NCI-H345 (cell line): ENCODE measurements around the gene CHN1.
A peak's percentile ranks its signal among the peaks of the same experiment; 100 is the strongest.

ENCODE experiments used
- DNase-seq: peaks from one replicate; lab custom pipeline; 2025; lab: John Stamatoyannopoulos, UW

The CHN1 gene

GRCh38 chr2:175004980-175005732, at the start of gene CHN1:
Gene CHN1 (minus strand): TSS chr2:175005381. CDS start chr2:175004912, 469 bp downstream.
- DNase-seq: peak; percentile 88

DNA sequence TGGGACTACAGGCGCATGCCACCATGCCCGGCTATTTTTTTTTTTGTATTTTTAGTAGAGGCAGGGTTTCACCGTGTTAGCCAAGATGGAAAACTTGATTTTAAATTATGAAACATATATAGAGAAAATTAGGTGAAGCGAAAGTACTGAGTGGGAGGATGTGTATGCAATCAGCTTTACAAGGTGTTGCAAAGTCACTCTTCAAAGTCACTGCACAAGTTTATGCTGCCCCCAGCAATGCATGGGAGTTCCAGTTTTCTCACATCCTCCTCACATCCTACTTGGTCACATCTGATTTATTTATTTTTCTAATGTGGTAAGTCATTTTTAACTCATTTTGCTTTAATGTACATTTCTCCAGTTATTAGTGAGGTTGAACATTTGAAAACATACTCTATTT, 49.2 kb upstream of the CHN1 start:
- no peak for DNase-seq

- DNase-seq: no peak
Observed at GRCh38 chr2:175049661-175050060, 44.5 kb upstream of the CHN1 start.

DNA sequence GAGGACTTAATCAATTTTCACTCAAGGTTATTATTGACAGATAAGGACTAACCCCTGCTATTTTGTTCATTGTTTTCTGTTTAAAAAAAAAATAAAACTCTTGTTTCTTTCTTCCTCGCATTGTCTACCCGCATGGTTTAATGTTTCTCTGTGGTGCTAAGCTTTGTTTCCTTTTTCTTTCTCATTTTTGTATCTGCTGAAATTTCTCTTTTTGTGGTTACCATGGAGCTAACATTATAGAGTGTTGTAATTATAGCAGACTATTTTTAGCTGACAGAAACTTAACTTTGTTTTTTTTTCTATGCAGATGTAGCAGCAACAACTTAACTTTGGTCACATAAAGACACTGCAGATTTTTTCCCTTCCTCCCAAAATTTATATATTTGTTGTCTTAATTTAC, 43.1 kb upstream of the CHN1 start:
- no peak for DNase-seq

DNA sequence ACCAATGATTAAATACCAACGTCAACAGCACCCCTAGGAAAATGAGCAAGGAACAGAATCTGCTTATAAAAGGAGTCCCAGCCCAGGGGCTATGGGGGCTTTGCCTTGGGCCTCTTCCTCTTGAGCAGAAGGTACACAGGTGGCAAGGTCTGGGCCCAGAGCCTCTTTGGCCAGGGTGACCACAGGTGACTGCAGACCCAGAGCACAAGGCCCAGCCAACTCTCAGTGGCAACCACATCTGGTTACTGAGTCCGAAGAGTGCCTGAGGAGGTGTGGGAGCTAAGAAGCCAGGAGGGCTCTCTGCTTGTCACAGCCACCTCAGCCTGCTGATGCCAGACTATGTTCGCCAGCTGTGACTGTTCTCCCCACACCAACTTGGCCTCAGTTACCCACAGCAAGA, 34.3 kb upstream of the CHN1 start:
- no peak for DNase-seq

DNA sequence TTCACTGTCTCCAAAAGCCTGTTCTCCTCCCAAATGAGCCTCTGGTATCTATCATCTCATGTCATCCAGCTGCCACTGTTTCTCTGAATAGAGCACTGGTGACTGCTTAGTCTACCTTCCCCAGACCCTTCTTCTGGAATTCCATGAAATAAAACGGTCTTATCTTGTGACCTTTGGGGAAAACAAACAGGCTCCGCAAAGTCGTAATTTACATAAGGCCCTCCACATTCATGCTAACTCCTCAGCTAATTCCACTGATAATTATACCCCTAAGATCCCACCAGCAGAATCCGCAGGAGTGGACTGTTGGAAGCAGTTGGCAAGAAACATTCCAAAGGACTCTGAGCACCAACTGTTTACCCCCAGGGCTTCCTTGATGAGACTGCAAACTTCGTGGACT, 33.9 kb upstream of the CHN1 start:
- DNase-seq: no peak

DNA sequence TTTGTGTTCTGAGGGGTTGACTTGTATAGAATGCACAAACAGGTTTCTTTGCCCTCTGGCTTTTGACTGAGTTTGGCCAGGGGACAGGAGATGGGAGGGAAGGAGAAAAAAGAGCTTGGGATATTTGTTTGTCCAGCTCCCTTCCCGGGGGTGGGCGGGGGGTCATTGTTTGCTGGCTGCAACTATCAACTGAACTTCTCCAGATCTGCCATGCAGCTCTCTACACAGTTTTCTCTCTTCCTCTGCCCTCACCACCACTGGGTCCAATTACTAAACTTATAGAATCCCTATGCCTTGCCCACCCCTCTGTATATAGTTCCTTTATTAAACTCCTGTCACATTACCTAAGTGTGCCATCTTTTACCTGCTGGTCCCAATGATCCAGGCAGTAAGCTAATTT, 32.8 kb upstream of the CHN1 start:
- no peak for DNase-seq

GRCh38 chr2:175036582-175037018, 31.4 kb upstream of the CHN1 start:
- DNase-seq: peak; percentile 3

DNA sequence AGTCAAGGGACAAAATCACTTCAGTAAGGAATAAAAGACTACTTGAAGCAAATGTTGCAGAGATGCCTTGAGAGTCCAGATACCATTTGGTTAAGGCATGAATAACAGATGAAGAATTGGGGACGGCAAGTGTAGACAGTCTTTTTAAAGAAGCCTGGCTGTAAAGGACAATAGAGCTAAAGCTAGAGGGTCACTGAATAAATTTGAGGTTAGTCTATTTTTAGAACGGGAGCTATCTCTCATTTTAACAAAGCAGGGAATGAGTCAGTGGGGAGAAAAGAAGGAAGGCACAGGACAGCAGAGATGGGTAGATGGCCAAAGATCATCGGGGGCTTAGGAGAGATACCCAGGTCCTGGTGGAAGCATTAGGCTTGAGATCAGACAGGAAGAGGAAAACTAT, 30.6 kb upstream of the CHN1 start:
- DNase-seq: no peak

GRCh38 chr2:175034716-175035115, 29.5 kb upstream of the CHN1 start:
- no peak for DNase-seq

- peak; percentile 48 for DNase-seq
Observed at GRCh38 chr2:175030380-175031271, 25.4 kb upstream of the CHN1 start.

DNA sequence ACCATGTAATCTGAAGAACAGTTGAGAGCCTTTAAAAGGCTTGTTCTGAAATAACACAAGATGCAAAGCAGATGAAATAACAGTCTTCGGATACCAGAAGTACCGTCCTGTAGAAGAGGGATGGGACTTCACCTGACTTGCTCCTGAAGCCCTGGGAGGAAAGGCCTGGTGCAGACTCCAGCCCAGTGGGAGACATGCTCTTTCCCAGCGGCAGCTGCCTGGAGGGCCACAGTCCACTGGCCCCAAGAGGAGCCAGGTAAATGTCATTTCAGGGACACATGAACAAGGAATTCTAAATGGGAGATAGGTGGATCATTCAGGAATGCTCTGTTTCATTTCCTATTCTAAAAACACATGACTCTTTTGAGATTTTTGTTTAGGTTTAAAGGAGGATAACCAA, 22.6 kb upstream of the CHN1 start:
- DNase-seq: no peak

DNA sequence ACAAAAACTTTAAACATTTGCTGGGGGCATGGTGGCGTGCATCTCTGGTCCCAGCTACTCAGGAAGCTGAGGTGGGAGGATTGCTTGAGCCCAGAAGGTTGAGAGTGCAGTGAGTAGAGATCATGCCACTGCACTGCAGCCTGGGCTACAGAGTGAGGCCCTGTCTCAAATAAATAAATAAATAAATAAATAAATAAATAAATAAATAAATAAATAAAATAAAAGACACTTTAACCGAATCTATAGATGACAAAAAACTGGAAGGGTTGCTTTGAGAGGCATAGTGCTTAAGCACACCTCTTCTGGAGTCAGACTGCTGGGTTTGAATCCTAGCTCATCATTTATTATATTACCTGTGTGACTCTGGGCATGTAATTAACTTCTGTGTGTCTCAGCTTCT, 21.2 kb upstream of the CHN1 start:
- no peak for DNase-seq

DNA sequence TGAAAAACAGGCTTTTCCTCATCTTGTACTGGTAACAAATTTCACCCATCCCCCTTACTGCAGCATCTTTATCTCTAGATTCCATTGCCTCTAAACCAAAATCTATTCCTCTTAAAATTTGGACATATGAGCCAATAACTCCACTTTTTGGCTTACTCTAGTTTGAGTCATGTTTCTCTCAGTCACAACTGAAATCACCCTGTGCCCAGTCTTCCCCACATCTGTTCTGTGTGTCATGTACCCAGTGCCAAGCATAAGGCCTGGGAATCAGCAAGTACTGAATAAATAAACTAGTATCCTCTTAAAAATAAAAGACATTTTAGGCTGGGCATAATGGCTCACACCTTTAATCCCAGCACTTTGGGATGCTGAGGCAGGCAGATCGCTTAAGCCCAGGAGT, 20.8 kb upstream of the CHN1 start:
- DNase-seq: no peak

- no peak for DNase-seq
Observed at GRCh38 chr2:175025233-175025632, 20.1 kb upstream of the CHN1 start.

DNA sequence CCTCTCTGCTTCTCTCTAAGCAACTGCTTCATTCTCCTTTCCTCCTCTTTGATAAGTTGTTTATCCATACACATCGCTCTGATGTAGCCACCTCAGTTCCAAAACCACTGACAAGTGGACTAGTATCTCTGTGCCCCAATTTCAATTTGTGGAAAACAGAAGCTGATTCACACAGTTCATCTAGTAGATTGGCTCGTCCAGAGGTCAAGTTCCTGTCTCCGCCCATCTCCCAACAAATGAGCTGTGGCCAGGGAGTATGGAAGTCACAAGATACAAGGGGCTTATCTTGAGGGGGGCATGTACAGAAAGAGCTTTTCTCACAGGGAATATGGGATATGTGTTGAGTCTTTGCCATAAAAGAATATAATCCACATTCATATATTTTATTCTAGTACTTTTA, 17.7 kb upstream of the CHN1 start:
- DNase-seq: no peak

GRCh38 chr2:175019566-175020327, 14.6 kb upstream of the CHN1 start:
- DNase-seq: no peak

- no peak for DNase-seq
Observed at GRCh38 chr2:175017618-175018414, 12.6 kb upstream of the CHN1 start.

- no peak for DNase-seq
Observed at GRCh38 chr2:175015340-175015739, 10.2 kb upstream of the CHN1 start.

DNA sequence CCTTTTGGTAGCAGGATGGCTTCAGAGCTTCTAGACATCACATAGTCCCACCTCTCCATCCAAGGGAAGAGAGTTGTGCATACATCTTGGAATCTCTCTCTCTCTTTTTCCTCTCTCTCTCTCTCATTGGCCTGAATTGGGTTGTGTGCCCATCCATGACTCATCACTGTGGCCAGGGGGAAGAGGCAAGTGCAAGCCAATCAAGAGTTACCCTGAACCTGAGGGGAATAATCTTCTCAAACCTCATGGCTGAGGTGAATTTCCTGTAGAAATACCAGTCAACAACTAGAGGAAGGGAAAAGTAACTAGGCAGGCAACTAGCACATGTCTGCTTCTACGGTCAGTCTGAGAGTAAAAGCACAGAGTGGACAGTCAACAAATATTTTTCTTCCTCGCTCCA, 7.3 kb upstream of the CHN1 start:
- no peak for DNase-seq

DNA sequence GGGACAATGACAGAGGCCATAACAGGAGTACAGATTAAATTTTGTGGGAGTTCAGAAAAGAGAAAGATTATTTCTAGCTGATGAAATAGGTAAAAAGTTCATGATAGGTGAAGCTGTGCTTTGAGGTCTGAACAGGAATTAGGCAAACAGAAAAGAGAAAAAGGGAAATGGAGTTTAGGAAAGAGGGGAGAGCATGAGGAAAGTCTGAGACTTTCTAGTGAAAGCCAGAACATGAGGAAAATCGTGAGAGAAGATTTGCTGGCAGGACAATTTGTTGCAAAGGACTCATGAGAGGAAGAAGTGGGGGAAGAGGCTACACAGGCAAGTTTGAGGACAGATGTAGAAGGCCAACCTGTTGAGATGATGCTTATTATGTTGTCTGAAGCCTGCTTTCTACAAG, 6.3 kb upstream of the CHN1 start:
- no peak for DNase-seq

DNA sequence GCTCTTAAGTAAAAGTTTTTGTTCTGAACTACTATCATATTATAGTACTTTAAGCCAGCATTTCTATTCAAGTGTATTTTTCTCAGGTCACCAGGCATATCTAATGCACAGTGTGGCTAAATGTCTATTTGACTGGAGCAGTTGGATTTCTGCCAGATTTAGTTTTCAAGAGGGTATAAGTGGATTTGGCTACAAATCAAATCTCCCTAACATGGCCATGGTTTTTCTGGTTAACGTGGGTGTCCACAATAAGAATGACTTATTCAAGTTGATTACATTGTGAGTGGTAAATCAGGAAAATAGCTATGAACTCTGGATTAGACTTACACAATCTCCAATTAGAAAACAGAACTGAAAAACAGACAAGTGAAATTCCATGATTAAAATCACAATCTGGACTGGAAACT, 5.7 kb upstream of the CHN1 start:
- peak; percentile 92 for DNase-seq
